IMR-90 (cell line): ENCODE measurements around the gene GPR158. TPM values are rescaled to one million over a fixed set of nuclear protein-coding genes. Genes with fewer than 3 reads are reported as not detected.

Source experiments
- ATAC-seq: fragments of 200-7000 bp; cut with Tn5 transposase; 2 replicates; pipeline ENCODE4 v1.9.1; 2020; ENCODE audit warnings: low read depth, mild to moderate bottlenecking, moderate library complexity
- BruUV-seq: library from RNA; stranded (reverse); fragments of 400-500 nt; replicated peaks from 2 replicates; lab custom pipeline; 2021; lab: Mats Ljungman, UMichigan
- CTCF ChIA-PET: fragments of 300-600 bp; formaldehyde crosslinking; extraction: SDS; loops from one replicate; lab custom pipeline; 2021; ENCODE audit warnings: antibody characterized with exemption; lab: Yijun Ruan, JAX
- POLR2A ChIA-PET: fragments of 300-600 bp; sonication (Branson Sonifier 250); formaldehyde crosslinking; loops from one replicate; lab custom pipeline; 2022; ENCODE audit warnings: antibody characterized with exemption; ENCODE audit not compliant: unreplicated experiment; lab: Charles Lee
- DNase-seq: peaks from one replicate; pipeline ENCODE4 v3.0.0; 2013
- H2AFZ ChIP-seq: replicated peaks from 2 replicates; pipeline ENCODE3; 2013; ENCODE audit warnings: low read length, mild to moderate bottlenecking; ENCODE audit not compliant: poor library complexity
- H2AK5ac ChIP-seq: 2 replicates; pipeline ENCODE4 v1.6.1; 2013; ENCODE audit warnings: low read depth, low read length, inconsistent platforms
- H2AK9ac ChIP-seq: replicated peaks from 2 replicates; pipeline ENCODE3; 2013; ENCODE audit warnings: mild to moderate bottlenecking, low read depth, low read length, moderate library complexity; ENCODE audit not compliant: poor library complexity
- H2BK120ac ChIP-seq: 2 replicates; pipeline ENCODE4 v1.6.1; 2013; ENCODE audit warnings: low read depth, low read length, inconsistent platforms
- H2BK15ac ChIP-seq: 3 replicates; pipeline ENCODE4 v1.6.1; 2013; ENCODE audit warnings: low read depth, low read length, inconsistent platforms
- H2BK20ac ChIP-seq: 2 replicates; pipeline ENCODE4 v1.6.1; 2013; ENCODE audit warnings: low read depth, mild to moderate bottlenecking, inconsistent platforms, low read length, moderate library complexity
- H2BK5ac ChIP-seq: 2 replicates; pipeline ENCODE4 v1.6.1; 2013; ENCODE audit warnings: mild to moderate bottlenecking, low read depth, low read length, inconsistent platforms; ENCODE audit not compliant: poor library complexity, severe bottlenecking
- H3K14ac ChIP-seq: replicated peaks from 2 replicates; pipeline ENCODE4 v1.6.1; 2013; ENCODE audit warnings: low read depth, low read length, inconsistent platforms
- H3K18ac ChIP-seq: 2 replicates; pipeline ENCODE4 v1.6.1; 2013; ENCODE audit warnings: low read depth, low read length, control low read depth
- H3K23ac ChIP-seq: 2 replicates; pipeline ENCODE4 v1.6.1; 2013; ENCODE audit warnings: low read depth, low read length, inconsistent platforms
- H3K27ac ChIP-seq: 2 replicates; pipeline ENCODE4 v1.5.1; 2013; ENCODE audit warnings: mild to moderate bottlenecking, control low read depth, low read length; ENCODE audit not compliant: insufficient read depth
- H3K27me3 ChIP-seq: 2 replicates; pipeline ENCODE4 v1.6.1; 2013; ENCODE audit warnings: low read length; ENCODE audit not compliant: control insufficient read depth, insufficient read depth
- H3K36me3 ChIP-seq: 2 replicates; pipeline ENCODE4 v1.6.1; 2013; ENCODE audit warnings: low read length, mixed read lengths; ENCODE audit not compliant: control insufficient read depth, insufficient read depth
- H3K4ac ChIP-seq: 2 replicates; pipeline ENCODE4 v1.6.1; 2013; ENCODE audit warnings: low read depth, low read length, inconsistent platforms
- H3K4me1 ChIP-seq: 2 replicates; pipeline ENCODE4 v1.6.1; 2013; ENCODE audit warnings: low read length, mixed read lengths; ENCODE audit not compliant: control insufficient read depth, insufficient read depth
- H3K4me2 ChIP-seq: 2 replicates; pipeline ENCODE4 v1.6.1; 2013; ENCODE audit warnings: low read depth, mild to moderate bottlenecking, control low read depth, low read length, moderate library complexity
- H3K4me3 ChIP-seq: 2 replicates; pipeline ENCODE4 v1.5.1; 2013; ENCODE audit warnings: low read depth, mild to moderate bottlenecking, control low read depth, low read length, moderate library complexity; ENCODE audit not compliant: insufficient read depth
- H3K56ac ChIP-seq: 2 replicates; pipeline ENCODE4 v1.6.1; 2013; ENCODE audit warnings: low read length, inconsistent platforms; ENCODE audit not compliant: insufficient read depth; ENCODE audit errors: extremely low read depth
- H3K79me1 ChIP-seq, 2 experiments: 2 replicates each; pipeline ENCODE4 v1.6.1; 2013; ENCODE audit warnings: low read length in 2 of 2, inconsistent platforms in 1 of 2, low read depth in 1 of 2
- H3K9ac ChIP-seq: 2 replicates; pipeline ENCODE4 v1.6.1; 2013; ENCODE audit warnings: low read depth, low read length, control low read depth
- H3K9me1 ChIP-seq: 2 replicates; pipeline ENCODE4 v1.6.1; 2013; ENCODE audit warnings: low read length, inconsistent platforms; ENCODE audit not compliant: insufficient read depth
- H3K9me3 ChIP-seq: 2 replicates; pipeline ENCODE4 v1.6.1; 2013; ENCODE audit warnings: low read length; ENCODE audit not compliant: control insufficient read depth, insufficient read depth
- H4K20me1 ChIP-seq: 2 replicates; pipeline ENCODE4 v1.6.1; 2013; ENCODE audit warnings: low read length, inconsistent platforms; ENCODE audit not compliant: insufficient read depth
- H4K5ac ChIP-seq: 2 replicates; pipeline ENCODE4 v1.6.1; 2013; ENCODE audit warnings: mild to moderate bottlenecking, low read depth, low read length, control low read depth
- H4K8ac ChIP-seq, 2 experiments: 2 replicates each; pipeline ENCODE4 v1.6.1; 2013; ENCODE audit warnings: low read depth in 2 of 2, low read length in 2 of 2, control low read depth in 1 of 2, inconsistent platforms in 1 of 2
- H4K91ac ChIP-seq: 2 replicates; pipeline ENCODE4 v1.6.1; 2013; ENCODE audit warnings: low read depth, low read length, inconsistent platforms; ENCODE audit not compliant: insufficient read depth
- BHLHE40 ChIP-seq: fragments of 150-350 bp; IDR thresholded peaks from 2 replicates; pipeline ENCODE4 v1.6.1; 2016; ENCODE audit warnings: mild to moderate bottlenecking, low read depth, low read length
- MAFK ChIP-seq: IDR thresholded peaks from 2 replicates; pipeline ENCODE4 v1.6.1; 2012; ENCODE audit warnings: low read depth, low read length, improper control_type of control experiment
- WGBS, 2 experiments: methylation state at CpG; one replicate each; pipeline versions ENCODE4 v1.1.5 to v1.1.7; 2013; ENCODE audit warnings: missing lambda C conversion rate in 2 of 2; ENCODE audit not compliant: insufficient read length in 1 of 2; ENCODE audit errors: extremely low coverage in 2 of 2; 5-methylcytosine and 5-hydroxymethylcytosine counted together
- dilution Hi-C: fragments of 300-500 bp; cut with HindIII; formaldehyde crosslinking; loops from one replicate; pipeline ENCODE4 v1.14.3; 2018; ENCODE audit warnings: low sequenced_read_pairs; ENCODE audit not compliant: unreplicated experiment
- in situ Hi-C: fragments of 300-500 bp; cut with MboI; formaldehyde crosslinking; loops from 3 replicates; pipeline ENCODE4 v1.14.3; 2019; ENCODE audit warnings: low sequenced_read_pairs, inconsistent platforms, mixed read lengths
- intact Hi-C: fragments of 100-400 bp; cut with micrococcal nuclease; formaldehyde crosslinking; loops from 2 replicates; pipeline ENCODE4 v1.10.0; 2022
- polyA plus RNA-seq, 3 experiments: library from polyadenylated mRNA; depleted of rRNA; stranded (reverse); fragments of >200 nt; gene quantifications; 2 replicates each; pipeline ENCODE4 v1.2.3, GENCODE V29; 2012; ENCODE audit warnings: low replicate concordance in 1 of 3
- total RNA-seq: library from RNA; depleted of rRNA; stranded (reverse); fragments of >200 nt; gene quantifications from 2 replicates; pipeline ENCODE4 v1.2.3, GENCODE V29; 2012

GPR158 gene
- total and polyA plus RNA-seq, 2 of the 4 experiments (the other 2 are of a cell fraction) = not detected

DNA sequence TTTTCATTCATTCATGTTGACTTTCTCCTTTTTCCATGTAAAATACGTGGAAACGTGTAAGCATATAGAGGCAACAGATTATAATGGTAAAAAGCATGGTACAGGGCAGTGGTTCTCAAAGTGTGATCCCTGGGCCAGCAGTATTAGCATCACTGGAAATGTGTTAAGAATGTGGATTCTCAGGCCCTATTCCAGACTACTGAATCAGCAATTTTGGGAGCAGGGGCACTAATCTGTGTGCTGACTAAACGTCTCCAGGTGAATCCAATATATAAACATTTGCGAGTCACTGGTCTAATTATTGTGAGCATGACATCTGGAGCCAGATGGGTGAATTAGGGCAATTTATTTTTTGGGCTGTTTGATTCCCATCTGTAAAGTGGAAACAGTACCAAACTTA, 5.1 kb upstream of the GPR158 start:
- Histone ChIP-seq H4K91ac (no peak overlapping the region), H2BK5ac (no peak overlapping the region), H2BK15ac (no peak overlapping the region), H2BK120ac (no peak overlapping the region), H3K18ac (no peak overlapping the region), H3K4ac (no peak overlapping the region), H3K56ac (no peak overlapping the region), H3K27me3 (no peaks in the 10 kb centered on the region), H3K9ac (no peak overlapping the region), H3K14ac (no peak overlapping the region), H4K5ac (no peak overlapping the region), H3K4me3 (no peak overlapping the region), H4K8ac (no peak overlapping the region), H3K79me1 (no peaks in the 10 kb centered on the region), H2AFZ (no peak overlapping the region), H2AK5ac (no peak overlapping the region), H3K27ac (no peak overlapping the region), H3K9me3 (no peaks in the 10 kb centered on the region), H3K23ac (no peak overlapping the region), H3K4me1 (no peaks in the 10 kb centered on the region), H3K36me3 (no peaks in the 10 kb centered on the region), H2BK20ac (no peak overlapping the region), H3K4me2 (no peak overlapping the region), H4K20me1 (no peaks in the 10 kb centered on the region), H3K9me1 (no peaks in the 10 kb centered on the region), H2AK9ac (no peak overlapping the region)
- in situ Hi-C loops (no loop called here), intact Hi-C loops (no loop called here), dilution Hi-C loops (no loop called here)
- BruUV-seq = no TSS peak
- DNase-seq = no peak
- no CpG with 5 or more reads among the region's 4 CpGs for WGBS, 2 experiments
- TF ChIP-seq BHLHE40 (no peak), MAFK (peak; percentile 49; the same call in 1 of the 2 replicates)
- ATAC-seq = no peak
- ChIA-PET POLR2A (no interaction called here), CTCF (no interaction called here)
